A549 treated with AZD2906 at 1 μM for 4 hours (cell line): ENCODE measurements around the gene HIF1A. TPM values are rescaled to one million over a fixed set of nuclear protein-coding genes. Genes with fewer than 3 reads are reported as not detected.

Source experiments
- total RNA-seq: library from RNA; stranded (reverse); fragments of 200-300 nt; extraction: Qiagen RNA extraction; gene quantifications from 5 replicates; pipeline ENCODE4 v1.2.3, GENCODE V29; 2022

HIF1A gene
- 114 to 245 TPM (median 164 TPM) in 5 replicates for total RNA-seq

DNA sequence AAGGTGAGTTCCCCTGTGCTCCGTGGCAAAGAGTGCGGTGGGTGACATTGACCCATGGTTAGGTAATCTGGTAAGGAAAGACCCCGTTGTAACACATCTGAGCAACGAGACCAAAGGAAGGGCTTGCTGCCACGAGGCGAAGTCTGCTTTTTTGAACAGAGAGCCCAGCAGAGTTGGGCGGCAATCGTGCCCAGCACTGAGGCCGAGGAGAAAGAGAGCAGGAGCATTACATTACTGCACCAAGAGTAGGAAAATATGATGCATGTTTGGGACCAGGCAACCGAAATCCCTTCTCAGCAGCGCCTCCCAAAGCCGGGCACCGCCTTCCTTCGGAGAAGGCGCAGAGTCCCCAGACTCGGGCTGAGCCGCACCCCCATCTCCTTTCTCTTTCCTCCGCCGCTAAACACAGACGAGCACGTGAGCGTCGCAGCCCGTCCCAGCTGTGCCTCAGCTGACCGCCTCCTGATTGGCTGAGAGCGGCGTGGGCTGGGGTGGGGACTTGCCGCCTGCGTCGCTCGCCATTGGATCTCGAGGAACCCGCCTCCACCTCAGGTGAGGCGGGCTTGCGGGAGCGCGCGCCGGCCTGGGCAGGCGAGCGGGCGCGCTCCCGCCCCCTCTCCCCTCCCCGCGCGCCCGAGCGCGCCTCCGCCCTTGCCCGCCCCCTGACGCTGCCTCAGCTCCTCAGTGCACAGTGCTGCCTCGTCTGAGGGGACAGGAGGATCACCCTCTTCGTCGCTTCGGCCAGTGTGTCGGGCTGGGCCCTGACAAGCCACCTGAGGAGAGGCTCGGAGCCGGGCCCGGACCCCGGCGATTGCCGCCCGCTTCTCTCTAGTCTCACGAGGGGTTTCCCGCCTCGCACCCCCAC is at the start of gene HIF1A:
TSS of gene HIF1A (plus strand) at position 684 of the 865 bp plus-strand sequence. CDS start 292 bp downstream, outside the sequence.

DNA sequence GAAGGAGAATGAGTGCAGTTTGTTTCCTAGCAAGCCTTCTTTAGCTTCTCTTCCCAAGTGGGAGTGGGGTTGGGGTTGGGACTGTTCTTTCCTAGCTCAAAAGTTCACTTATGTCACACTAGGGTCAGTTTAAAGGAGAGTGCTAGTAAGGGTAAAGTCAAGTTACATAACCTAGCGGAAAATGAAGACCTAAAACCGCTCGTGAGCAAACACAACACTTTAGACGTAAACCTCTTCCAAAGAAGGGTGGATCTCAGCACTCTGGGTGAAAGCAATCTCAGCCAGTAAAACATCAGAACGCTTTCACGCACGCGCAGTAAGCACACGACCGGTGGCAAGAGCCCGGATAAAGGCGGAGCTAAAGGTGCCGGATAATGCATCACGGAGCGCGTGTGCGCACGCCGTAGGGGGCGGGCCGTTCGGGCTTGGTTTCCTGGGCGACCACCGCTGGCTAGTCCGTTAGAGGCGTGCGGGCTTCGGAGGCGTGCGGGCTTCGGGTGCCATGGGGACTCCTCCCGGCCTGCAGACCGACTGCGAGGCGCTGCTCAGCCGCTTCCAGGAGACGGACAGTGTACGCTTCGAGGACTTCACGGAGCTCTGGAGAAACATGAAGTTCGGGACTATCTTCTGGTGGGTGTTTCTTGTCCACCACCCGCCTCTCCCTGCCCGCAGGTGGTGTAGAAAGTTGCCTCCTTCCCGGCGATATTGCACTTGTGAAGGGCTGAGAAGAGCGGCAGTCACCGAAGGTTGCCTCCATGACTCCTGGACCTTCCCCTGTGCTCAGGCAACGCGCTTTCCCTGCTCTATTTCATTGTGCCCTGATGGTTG is 66.9 kb downstream of the HIF1A start, which contains the start of gene SNAPC1:
TSS of gene SNAPC1 (plus strand) at position 462 of the 828 bp plus-strand sequence. CDS start at position 503, 41 bp downstream.

Other genes with a start within 250 kb of the HIF1A start
- 9.3 to 12.7 TPM (median 10.5 TPM) in 5 replicates for gene SNAPC1, start 66.9 kb downstream of the HIF1A start, total RNA-seq
- gene SYT16, start 117.2 kb downstream of the HIF1A start, total RNA-seq, result 0.05 to 0.16 TPM (median 0.11 TPM) in 5 replicates